SK-N-SH treated with all-trans-retinoic acid at 6 μM for 48 hours (cell line): ENCODE data around the gene CELSR2.

Experiments
- ATAC-seq: fragments of 200-7000 bp; cut with Tn5 transposase; 3 replicates; pipeline ENCODE4 v1.9.1; 2020; ENCODE audit warnings: mild to moderate bottlenecking, moderate library complexity
- BACH2 ChIP-seq: fragments of 250-450 bp; sonication (Bioruptor Pico); IDR thresholded peaks from 2 replicates; pipeline ENCODE4 v1.9.0; 2021; ENCODE audit warnings: mild to moderate bottlenecking, borderline replicate concordance
- CSDC2 ChIP-seq: fragments of 250-450 bp; sonication (Bioruptor Pico); IDR thresholded peaks from 2 replicates; pipeline ENCODE4 v1.5.0; 2020; ENCODE audit warnings: mild to moderate bottlenecking, moderate library complexity
- ESRRG ChIP-seq: fragments of 250-450 bp; sonication (Bioruptor Pico); IDR thresholded peaks from 2 replicates; pipeline ENCODE4 v1.6.1; 2021; ENCODE audit warnings: mild to moderate bottlenecking
- GLIS3 ChIP-seq: fragments of 250-450 bp; sonication (Bioruptor Pico); IDR thresholded peaks from 2 replicates; pipeline ENCODE4 v1.5.0; 2020; ENCODE audit warnings: mild to moderate bottlenecking, moderate library complexity
- OSR1 ChIP-seq: fragments of 250-450 bp; sonication (Bioruptor Pico); IDR thresholded peaks from 2 replicates; pipeline ENCODE4 v1.8.0; 2022; ENCODE audit warnings: moderate library complexity, mild to moderate bottlenecking, inconsistent platforms
- POU6F1 ChIP-seq: fragments of 250-450 bp; sonication (Bioruptor Pico); IDR thresholded peaks from 2 replicates; pipeline ENCODE4 v1.8.0; 2021; ENCODE audit warnings: low read depth, mild to moderate bottlenecking, moderate library complexity, borderline replicate concordance
- PPARA ChIP-seq: fragments of 250-450 bp; sonication (Bioruptor Pico); IDR thresholded peaks from 2 replicates; pipeline ENCODE4 v1.5.0; 2020; ENCODE audit warnings: mild to moderate bottlenecking, borderline replicate concordance
- RARB ChIP-seq: fragments of 250-450 bp; sonication (Bioruptor Pico); IDR thresholded peaks from 2 replicates; pipeline ENCODE4 v1.8.0; 2021; ENCODE audit warnings: mild to moderate bottlenecking, moderate library complexity
- SNAI2 ChIP-seq: fragments of 250-450 bp; sonication (Bioruptor Pico); IDR thresholded peaks from 2 replicates; pipeline ENCODE4 v1.5.0; 2020; ENCODE audit warnings: mild to moderate bottlenecking, moderate library complexity
- TCF4 ChIP-seq: fragments of 250-450 bp; sonication (Bioruptor Pico); IDR thresholded peaks from 2 replicates; pipeline ENCODE4 v1.8.0; 2021; ENCODE audit warnings: mild to moderate bottlenecking, moderate library complexity, borderline replicate concordance
- TOX ChIP-seq: fragments of 250-450 bp; sonication (Bioruptor Pico); IDR thresholded peaks from 2 replicates; pipeline ENCODE4 v1.8.0; 2021; ENCODE audit warnings: mild to moderate bottlenecking, moderate library complexity, borderline replicate concordance
- ZC3H10 ChIP-seq: fragments of 250-450 bp; sonication (Bioruptor Pico); IDR thresholded peaks from 2 replicates; pipeline ENCODE4 v1.5.1; 2021; ENCODE audit warnings: mild to moderate bottlenecking, moderate library complexity
- ZFP3 ChIP-seq: fragments of 250-450 bp; sonication (Bioruptor Pico); IDR thresholded peaks from 2 replicates; pipeline ENCODE4 v1.5.0; 2020; ENCODE audit warnings: mild to moderate bottlenecking, moderate library complexity
- ZFP30 ChIP-seq: fragments of 450-650 bp; formaldehyde crosslinking; IDR thresholded peaks from 2 replicates; pipeline ENCODE4 v1.5.0; 2022; ENCODE audit warnings: mild to moderate bottlenecking, moderate library complexity
- ZNF565 ChIP-seq: fragments of 450-650 bp; formaldehyde crosslinking; conservative IDR thresholded peaks from 2 replicates; pipeline ENCODE4 v1.5.0; 2020; ENCODE audit warnings: low read depth, mild to moderate bottlenecking, moderate library complexity
- ZNF70 ChIP-seq: fragments of 450-650 bp; formaldehyde crosslinking; IDR thresholded peaks from 2 replicates; pipeline ENCODE4 v1.5.0; 2020; ENCODE audit warnings: mild to moderate bottlenecking, moderate library complexity
- ZNF8 ChIP-seq: fragments of 450-650 bp; formaldehyde crosslinking; IDR thresholded peaks from 2 replicates; pipeline ENCODE4 v1.5.0; 2020; ENCODE audit warnings: mild to moderate bottlenecking, moderate library complexity
- TF ChIP-seq, protein P1 (sequence below): fragments of 250-450 bp; sonication (Bioruptor Pico); IDR thresholded peaks from 2 replicates; pipeline ENCODE4 v1.5.1; 2020; ENCODE audit warnings: low read depth, mild to moderate bottlenecking, moderate library complexity
- TF ChIP-seq, protein P2 (sequence below): fragments of 250-450 bp; sonication (Bioruptor Pico); IDR thresholded peaks from 2 replicates; pipeline ENCODE4 v1.5.0; 2020; ENCODE audit warnings: mild to moderate bottlenecking, moderate library complexity
- TF ChIP-seq, protein P3 (sequence below): fragments of 250-450 bp; sonication (Bioruptor Pico); IDR thresholded peaks from 2 replicates; pipeline ENCODE4 v1.5.1; 2021; ENCODE audit warnings: mild to moderate bottlenecking, moderate library complexity
- TF ChIP-seq, protein P4 (sequence below): fragments of 250-450 bp; sonication (Bioruptor Pico); IDR thresholded peaks from 2 replicates; pipeline ENCODE4 v1.8.0; 2020; ENCODE audit warnings: mild to moderate bottlenecking, moderate library complexity, borderline replicate concordance

Gene CELSR2

DNA sequence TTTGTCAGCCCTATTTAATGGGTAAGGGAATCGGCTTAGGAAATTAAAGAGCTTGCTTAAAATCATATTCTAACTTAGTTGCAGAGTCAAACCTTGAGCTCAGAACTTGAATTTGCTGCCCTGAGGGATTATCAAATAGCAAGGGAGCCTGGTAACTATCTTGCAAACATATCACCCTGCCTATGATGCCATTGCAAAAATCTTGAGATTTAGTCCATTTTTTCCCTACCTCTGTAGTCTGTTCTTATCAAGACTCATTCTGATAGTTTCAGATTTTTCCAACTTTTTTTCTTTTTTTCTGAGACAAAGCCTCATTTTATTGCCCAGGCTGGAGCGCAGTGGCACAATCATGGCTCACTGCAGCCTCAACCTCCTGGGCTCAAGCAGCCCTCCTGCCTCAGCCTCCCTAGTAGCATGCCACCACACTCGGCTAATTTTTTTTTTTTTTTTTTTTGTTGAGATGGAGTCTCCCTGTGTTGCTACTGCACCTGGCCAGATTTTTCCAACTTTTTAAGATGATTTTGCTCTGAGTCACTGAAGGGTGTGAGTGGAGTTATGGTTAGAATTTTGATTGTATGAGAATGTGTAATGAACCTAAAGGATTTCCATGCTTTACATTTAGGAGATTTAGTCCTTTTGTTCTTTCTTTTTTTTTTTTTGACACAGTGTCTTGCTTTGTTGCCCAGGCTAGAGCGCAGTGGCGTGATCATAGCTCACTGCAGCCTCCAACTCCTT lies 23.5 kb upstream of the CELSR2 start:
- no peak for ATAC-seq
- TF ChIP-seq BACH2 (CRISPR knock-in tag) (no peak), CSDC2 (no peak), ZNF70 (no peak), ZC3H10 (CRISPR knock-in tag) (no peak), ZFP30 (CRISPR knock-in tag) (no peak), ZNF565 (no peak)
- TF ChIP-seq, protein P1, sequence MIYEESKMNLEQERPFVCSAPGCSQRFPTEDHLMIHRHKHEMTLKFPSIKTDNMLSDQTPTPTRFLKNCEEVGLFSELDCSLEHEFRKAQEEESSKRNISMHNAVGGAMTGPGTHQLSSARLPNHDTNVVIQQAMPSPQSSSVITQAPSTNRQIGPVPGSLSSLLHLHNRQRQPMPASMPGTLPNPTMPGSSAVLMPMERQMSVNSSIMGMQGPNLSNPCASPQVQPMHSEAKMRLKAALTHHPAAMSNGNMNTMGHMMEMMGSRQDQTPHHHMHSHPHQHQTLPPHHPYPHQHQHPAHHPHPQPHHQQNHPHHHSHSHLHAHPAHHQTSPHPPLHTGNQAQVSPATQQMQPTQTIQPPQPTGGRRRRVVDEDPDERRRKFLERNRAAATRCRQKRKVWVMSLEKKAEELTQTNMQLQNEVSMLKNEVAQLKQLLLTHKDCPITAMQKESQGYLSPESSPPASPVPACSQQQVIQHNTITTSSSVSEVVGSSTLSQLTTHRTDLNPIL (CRISPR knock-in tag), result no peak
- TF ChIP-seq, protein P2, sequence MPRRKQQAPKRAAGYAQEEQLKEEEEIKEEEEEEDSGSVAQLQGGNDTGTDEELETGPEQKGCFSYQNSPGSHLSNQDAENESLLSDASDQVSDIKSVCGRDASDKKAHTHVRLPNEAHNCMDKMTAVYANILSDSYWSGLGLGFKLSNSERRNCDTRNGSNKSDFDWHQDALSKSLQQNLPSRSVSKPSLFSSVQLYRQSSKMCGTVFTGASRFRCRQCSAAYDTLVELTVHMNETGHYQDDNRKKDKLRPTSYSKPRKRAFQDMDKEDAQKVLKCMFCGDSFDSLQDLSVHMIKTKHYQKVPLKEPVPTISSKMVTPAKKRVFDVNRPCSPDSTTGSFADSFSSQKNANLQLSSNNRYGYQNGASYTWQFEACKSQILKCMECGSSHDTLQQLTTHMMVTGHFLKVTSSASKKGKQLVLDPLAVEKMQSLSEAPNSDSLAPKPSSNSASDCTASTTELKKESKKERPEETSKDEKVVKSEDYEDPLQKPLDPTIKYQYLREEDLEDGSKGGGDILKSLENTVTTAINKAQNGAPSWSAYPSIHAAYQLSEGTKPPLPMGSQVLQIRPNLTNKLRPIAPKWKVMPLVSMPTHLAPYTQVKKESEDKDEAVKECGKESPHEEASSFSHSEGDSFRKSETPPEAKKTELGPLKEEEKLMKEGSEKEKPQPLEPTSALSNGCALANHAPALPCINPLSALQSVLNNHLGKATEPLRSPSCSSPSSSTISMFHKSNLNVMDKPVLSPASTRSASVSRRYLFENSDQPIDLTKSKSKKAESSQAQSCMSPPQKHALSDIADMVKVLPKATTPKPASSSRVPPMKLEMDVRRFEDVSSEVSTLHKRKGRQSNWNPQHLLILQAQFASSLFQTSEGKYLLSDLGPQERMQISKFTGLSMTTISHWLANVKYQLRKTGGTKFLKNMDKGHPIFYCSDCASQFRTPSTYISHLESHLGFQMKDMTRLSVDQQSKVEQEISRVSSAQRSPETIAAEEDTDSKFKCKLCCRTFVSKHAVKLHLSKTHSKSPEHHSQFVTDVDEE (CRISPR knock-in tag), result no peak

DNA sequence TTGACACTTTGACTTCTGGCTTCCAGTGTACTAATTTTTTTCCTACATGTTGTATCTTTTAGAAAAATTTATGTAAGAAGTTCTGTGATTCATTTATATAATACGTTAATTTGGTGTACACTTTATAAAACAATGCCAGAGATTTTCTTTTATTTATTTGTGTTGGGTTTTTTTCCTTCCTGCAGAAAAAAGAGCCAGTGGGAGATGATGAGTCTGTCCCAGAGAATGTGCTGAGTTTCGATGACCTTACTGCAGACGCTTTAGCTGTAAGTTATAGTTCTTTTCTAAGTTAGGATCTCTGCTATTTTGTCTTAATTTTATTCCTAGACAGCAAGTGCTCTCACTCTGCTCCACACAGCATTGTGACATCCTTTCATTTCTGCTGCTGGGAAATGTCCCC lies 21.2 kb upstream of the CELSR2 start:
- ATAC-seq, result no peak
- TF ChIP-seq, protein P3, sequence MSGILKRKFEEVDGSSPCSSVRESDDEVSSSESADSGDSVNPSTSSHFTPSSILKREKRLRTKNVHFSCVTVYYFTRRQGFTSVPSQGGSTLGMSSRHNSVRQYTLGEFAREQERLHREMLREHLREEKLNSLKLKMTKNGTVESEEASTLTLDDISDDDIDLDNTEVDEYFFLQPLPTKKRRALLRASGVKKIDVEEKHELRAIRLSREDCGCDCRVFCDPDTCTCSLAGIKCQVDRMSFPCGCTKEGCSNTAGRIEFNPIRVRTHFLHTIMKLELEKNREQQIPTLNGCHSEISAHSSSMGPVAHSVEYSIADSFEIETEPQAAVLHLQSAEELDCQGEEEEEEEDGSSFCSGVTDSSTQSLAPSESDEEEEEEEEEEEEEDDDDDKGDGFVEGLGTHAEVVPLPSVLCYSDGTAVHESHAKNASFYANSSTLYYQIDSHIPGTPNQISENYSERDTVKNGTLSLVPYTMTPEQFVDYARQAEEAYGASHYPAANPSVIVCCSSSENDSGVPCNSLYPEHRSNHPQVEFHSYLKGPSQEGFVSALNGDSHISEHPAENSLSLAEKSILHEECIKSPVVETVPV (CRISPR knock-in tag), result no peak
- TF ChIP-seq ESRRG (no peak), RARB (CRISPR knock-in tag) (no peak), TCF4 (CRISPR knock-in tag) (no peak), ZC3H10 (CRISPR knock-in tag) (no peak), TOX (CRISPR knock-in tag) (no peak), ZFP30 (CRISPR knock-in tag) (no peak), GLIS3 (no peak), PPARA (CRISPR knock-in tag) (no peak), ZFP3 (no peak), BACH2 (CRISPR knock-in tag) (no peak), ZNF565 (no peak), ZNF70 (no peak), OSR1 (CRISPR knock-in tag) (no peak)
- TF ChIP-seq, protein P1 (CRISPR knock-in tag), result no peak
- TF ChIP-seq, protein P4, sequence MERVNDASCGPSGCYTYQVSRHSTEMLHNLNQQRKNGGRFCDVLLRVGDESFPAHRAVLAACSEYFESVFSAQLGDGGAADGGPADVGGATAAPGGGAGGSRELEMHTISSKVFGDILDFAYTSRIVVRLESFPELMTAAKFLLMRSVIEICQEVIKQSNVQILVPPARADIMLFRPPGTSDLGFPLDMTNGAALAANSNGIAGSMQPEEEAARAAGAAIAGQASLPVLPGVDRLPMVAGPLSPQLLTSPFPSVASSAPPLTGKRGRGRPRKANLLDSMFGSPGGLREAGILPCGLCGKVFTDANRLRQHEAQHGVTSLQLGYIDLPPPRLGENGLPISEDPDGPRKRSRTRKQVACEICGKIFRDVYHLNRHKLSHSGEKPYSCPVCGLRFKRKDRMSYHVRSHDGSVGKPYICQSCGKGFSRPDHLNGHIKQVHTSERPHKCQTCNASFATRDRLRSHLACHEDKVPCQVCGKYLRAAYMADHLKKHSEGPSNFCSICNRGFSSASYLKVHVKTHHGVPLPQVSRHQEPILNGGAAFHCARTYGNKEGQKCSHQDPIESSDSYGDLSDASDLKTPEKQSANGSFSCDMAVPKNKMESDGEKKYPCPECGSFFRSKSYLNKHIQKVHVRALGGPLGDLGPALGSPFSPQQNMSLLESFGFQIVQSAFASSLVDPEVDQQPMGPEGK (CRISPR knock-in tag), result no peak
- TF ChIP-seq, all 23 proteins: peak for 0

- no peak for TF ChIP-seq ZFP3
- no peak for TF ChIP-seq POU6F1 (CRISPR knock-in tag)
- TF ChIP-seq BACH2 (CRISPR knock-in tag), result no peak
- TF ChIP-seq, protein P4 (CRISPR knock-in tag), result no peak
- TF ChIP-seq ZNF8 (CRISPR knock-in tag), result no peak
- TF ChIP-seq OSR1 (CRISPR knock-in tag), result no peak
- TF ChIP-seq ESRRG, result no peak
- no peak for TF ChIP-seq SNAI2
- TF ChIP-seq GLIS3, result no peak
- no peak for ATAC-seq
Observed at GRCh38 chr1:109229531-109230127, 19.7 kb upstream of the CELSR2 start.
